Erythroblast (primary cell): Measurements from ENCODE around the gene LANCL2.
"Not testable (repeated sequence)": the region's sequence is repeated elsewhere in the genome, so short reads cannot be mapped to it uniquely, and the experiment has no call there.

Experiments
- DNase-seq, 2 experiments: peaks; one replicate each; lab custom pipeline; 2025; lab: John Stamatoyannopoulos, UW
- GATA1 ChIP-seq: IDR thresholded peaks from 2 replicates; pipeline ENCODE4 v1.6.1; 2011; ENCODE audit warnings: low read depth, mild to moderate bottlenecking, control low read depth, low read length, moderate library complexity
- POLR2A ChIP-seq: IDR thresholded peaks from 2 replicates; pipeline ENCODE4 v1.6.1; 2011; ENCODE audit warnings: mild to moderate bottlenecking, low read length

Gene LANCL2

GRCh38 chr7:55470261-55470660, 105.1 kb downstream of the LANCL2 start:
- TF ChIP-seq POLR2A (no peak), GATA1 (no peak)
- no peak for DNase-seq

GRCh38 chr7:55471594-55471993, 106.5 kb downstream of the LANCL2 start:
- DNase-seq: not testable (repeated sequence)

GRCh38 chr7:55472406-55472805, 107.3 kb downstream of the LANCL2 start:
- DNase-seq: not testable (repeated sequence)

DNA sequence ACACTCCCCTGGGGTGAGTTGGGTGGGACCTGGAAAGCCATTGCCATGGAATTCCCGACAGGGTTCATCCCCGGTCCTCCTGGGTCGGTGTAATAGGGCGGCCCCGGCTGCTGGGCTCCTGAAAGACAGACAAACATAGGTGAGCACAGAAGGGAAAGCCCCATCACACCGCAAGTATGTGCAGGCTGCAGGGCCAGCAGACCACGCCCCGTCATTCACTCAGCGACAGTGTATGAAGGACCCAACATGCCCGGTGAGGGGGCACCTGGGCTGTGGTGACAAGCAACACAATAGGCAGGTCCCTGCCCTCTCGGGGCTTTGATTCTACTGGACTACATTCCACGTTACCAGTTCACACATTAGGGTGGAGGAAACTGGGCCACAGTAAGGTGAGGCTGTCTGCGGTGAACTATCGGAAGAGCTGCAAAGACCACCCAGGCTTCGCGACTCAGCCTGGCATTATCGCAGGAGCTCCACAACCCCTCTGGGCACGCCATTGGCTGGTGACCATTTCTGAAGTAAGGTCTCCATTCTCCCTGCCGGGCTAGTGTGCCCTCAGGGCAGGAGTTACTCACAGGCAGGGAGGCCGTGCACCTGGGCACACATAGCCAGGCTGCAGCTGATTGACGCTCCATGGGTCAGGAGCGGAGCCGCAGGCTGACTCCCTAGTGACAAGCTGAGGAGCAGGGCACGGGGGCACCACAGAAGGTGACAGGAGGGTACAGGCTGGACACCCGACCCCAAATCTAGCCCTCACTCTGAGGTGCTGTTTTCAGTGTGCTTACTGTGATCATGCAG, 108.0 kb downstream of the LANCL2 start:
- TF ChIP-seq GATA1 (no peak), POLR2A (no peak)
- DNase-seq: no peak

DNA sequence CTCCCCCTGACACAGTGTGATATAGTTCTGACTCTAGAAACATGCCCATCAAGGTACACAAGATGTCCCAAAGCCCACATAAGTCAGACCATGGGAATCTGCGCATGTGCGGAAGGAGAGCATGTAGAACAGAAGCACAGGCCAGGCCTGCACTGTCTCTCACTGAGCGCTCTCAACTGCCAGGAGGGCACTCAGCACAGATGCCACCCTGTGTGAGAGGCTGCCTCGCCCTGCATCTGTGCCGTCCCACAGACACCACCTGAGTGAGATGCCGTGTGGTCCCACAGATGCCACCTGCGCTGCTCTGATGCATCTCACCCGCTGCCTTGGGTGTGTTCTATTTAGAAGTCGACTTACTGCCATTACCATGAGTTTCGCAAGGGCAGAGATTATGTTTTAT, 108.8 kb downstream of the LANCL2 start:
- no peak for TF ChIP-seq POLR2A
- TF ChIP-seq GATA1: no peak
- DNase-seq: no peak

DNA sequence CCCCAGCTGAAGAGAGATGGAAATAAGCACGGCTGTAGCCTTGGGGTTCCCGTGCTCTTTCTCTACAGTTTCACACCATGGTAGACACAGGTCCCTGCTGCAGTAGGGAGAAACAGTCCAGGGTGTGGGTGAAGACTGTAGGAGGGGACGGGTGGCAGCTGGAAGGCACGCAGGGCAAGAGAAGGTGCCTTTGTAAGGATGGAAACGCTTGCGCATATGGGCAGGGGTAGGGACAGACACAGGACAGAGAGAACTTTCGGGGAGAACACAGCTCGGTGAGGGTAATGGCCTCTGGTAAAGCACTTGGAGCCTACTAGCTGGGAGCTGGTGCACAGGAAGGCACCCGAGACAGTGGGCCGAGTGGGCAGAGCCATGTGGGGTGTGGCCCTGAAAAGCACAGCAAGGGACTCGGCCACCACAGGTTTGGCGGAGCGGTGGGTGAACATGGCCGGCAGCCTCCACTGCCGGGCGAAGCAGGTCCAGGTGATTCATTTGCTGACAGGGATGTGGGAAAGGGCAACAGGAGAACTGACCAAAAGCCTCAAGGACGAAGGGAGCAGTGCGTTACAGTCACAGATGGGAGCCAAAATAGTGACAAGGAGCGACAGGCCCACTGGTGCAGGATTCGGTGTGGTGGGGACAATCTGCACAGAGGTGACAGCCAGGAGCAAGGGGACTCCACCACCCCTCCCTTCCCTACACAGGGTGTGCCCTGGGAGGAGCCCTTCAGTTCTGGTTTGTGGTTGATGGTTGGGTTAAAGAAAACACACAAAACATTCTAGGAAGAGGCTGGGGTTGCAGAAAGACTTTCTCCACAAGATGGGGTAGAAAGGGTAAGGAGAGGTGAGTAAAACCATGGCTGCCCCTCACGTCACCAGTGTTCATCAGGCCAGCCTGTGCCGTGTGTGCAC, 110.1 kb downstream of the LANCL2 start:
- TF ChIP-seq GATA1 (no peak), POLR2A (no peak)
- DNase-seq: no peak

- DNase-seq: no peak
These were observed 111.0 kb downstream of the LANCL2 start for GRCh38 chr7:55475855-55476803.

GRCh38 chr7:55476852-55477780, 112.0 kb downstream of the LANCL2 start:
- TF ChIP-seq POLR2A: no peak
- TF ChIP-seq GATA1: no peak
- DNase-seq: no peak

More at GRCh38 chr7:55475855-55476803, 111.0 kb downstream of the LANCL2 start:
- TF ChIP-seq POLR2A: no peak
- TF ChIP-seq GATA1: no peak

GRCh38 chr7:55477781-55478374, 112.7 kb downstream of the LANCL2 start:
- DNase-seq: no peak
- TF ChIP-seq GATA1 (no peak), POLR2A (no peak)

GRCh38 chr7:55478700-55479099, 113.6 kb downstream of the LANCL2 start:
- TF ChIP-seq GATA1 (no peak), POLR2A (no peak)
- no peak for DNase-seq

- TF ChIP-seq GATA1: no peak
- TF ChIP-seq POLR2A: no peak
- DNase-seq: no peak
These were observed 116.0 kb downstream of the LANCL2 start for GRCh38 chr7:55481155-55481554.

GRCh38 chr7:55483046-55483445, 117.9 kb downstream of the LANCL2 start:
- DNase-seq: peak in 1 of 2 experiments; percentile 21
- TF ChIP-seq GATA1: no peak
- no peak for TF ChIP-seq POLR2A
